ENCODE results near the gene HNRNPA2B1.

GRCh38 chr7:26166684-26167266 is 33.8 kb downstream of the HNRNPA2B1 start:
- TF ChIP-seq EP300 (IDR thresholded peaks at IDR 0.05) (no peak), POLR2A (IDR thresholded peaks at IDR 0.05) (no peak), POLR2AphosphoS5 (IDR thresholded peaks at IDR 0.05) (no peak)
- TF ChIP-seq, protein P1, sequence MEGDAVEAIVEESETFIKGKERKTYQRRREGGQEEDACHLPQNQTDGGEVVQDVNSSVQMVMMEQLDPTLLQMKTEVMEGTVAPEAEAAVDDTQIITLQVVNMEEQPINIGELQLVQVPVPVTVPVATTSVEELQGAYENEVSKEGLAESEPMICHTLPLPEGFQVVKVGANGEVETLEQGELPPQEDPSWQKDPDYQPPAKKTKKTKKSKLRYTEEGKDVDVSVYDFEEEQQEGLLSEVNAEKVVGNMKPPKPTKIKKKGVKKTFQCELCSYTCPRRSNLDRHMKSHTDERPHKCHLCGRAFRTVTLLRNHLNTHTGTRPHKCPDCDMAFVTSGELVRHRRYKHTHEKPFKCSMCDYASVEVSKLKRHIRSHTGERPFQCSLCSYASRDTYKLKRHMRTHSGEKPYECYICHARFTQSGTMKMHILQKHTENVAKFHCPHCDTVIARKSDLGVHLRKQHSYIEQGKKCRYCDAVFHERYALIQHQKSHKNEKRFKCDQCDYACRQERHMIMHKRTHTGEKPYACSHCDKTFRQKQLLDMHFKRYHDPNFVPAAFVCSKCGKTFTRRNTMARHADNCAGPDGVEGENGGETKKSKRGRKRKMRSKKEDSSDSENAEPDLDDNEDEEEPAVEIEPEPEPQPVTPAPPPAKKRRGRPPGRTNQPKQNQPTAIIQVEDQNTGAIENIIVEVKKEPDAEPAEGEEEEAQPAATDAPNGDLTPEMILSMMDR (IDR thresholded peaks at IDR 0.05), result no peak

Measured in sigmoid colon (tissue), 4 donors.